Suprapubic skin (tissue), 4 donors: ENCODE data around the gene EIF4G3. TPM values are rescaled to one million over a fixed set of nuclear protein-coding genes. Genes with fewer than 3 reads are reported as not detected.
"Not testable (repeated sequence)": the region's sequence is repeated elsewhere in the genome, so short reads cannot be mapped to it uniquely, and the experiment has no call there.

Experiments used
- DNase-seq, 2 donors: peaks; one replicate each; pipeline ENCODE4 v3.0.0-alpha.2; 2019; ENCODE audit warnings: low spot score in 2 of 2
- H3K27ac ChIP-seq: fragments of 200-600 bp; sonication (generic); one replicate; pipeline ENCODE4 v1.5.1; 2019
- H3K27me3 ChIP-seq: fragments of 200-600 bp; sonication (generic); one replicate; pipeline ENCODE4 v1.5.1; 2019
- H3K36me3 ChIP-seq: fragments of 200-600 bp; sonication (generic); one replicate; pipeline ENCODE4 v1.5.1; 2019
- H3K4me1 ChIP-seq: fragments of 200-600 bp; sonication (generic); one replicate; pipeline ENCODE4 v1.5.1; 2019
- H3K4me3 ChIP-seq: fragments of 200-600 bp; sonication (generic); one replicate; pipeline ENCODE4 v1.5.1; 2019; ENCODE audit warnings: mild to moderate bottlenecking
- H3K9me3 ChIP-seq: fragments of 200-600 bp; sonication (generic); one replicate; pipeline ENCODE4 v1.5.1; 2019
- EP300 ChIP-seq: sonication (generic); formaldehyde crosslinking; IDR thresholded peaks from one replicate; pipeline ENCODE4 v1.6.1; 2017; ENCODE audit warnings: antibody characterized with exemption
- POLR2A ChIP-seq, 2 donors: fragments of 450-650 bp; IDR thresholded peaks; one replicate each; pipeline ENCODE4 v1.6.1; 2017; ENCODE audit warnings: antibody characterized with exemption in 2 of 2, mild to moderate bottlenecking in 2 of 2, moderate library complexity in 2 of 2
- POLR2AphosphoS5 ChIP-seq, 3 donors: sonication (generic); formaldehyde crosslinking; IDR thresholded peaks; one replicate each; pipeline ENCODE4 v1.6.1; 2017; ENCODE audit warnings: antibody characterized with exemption in 3 of 3
- WGBS: methylation state at CpG from one replicate; pipeline ENCODE4 v1.1.5; 2018; 5-methylcytosine and 5-hydroxymethylcytosine counted together
- total RNA-seq, 4 donors: library from RNA; depleted of rRNA; stranded (reverse); fragments of >200 nt; gene quantifications; one replicate each; pipeline ENCODE4 v1.1.0, GENCODE V29; 2016
- TF ChIP-seq, protein P1 (sequence below), 2 donors: fragments of 200-600 bp in 1 of 2; fragments of 450-650 bp in 1 of 2; sonication (generic) in 1 of 2; IDR thresholded peaks; one replicate each; pipeline ENCODE4 v1.5.1; 2016 to 2019; ENCODE audit warnings: antibody characterized with exemption in 2 of 2, mild to moderate bottlenecking in 1 of 2, moderate library complexity in 1 of 2

The EIF4G3 gene
- total RNA-seq, 4 donors from 2014 or later, result 32.9 to 40.6 (median 39.5) TPM

DNA sequence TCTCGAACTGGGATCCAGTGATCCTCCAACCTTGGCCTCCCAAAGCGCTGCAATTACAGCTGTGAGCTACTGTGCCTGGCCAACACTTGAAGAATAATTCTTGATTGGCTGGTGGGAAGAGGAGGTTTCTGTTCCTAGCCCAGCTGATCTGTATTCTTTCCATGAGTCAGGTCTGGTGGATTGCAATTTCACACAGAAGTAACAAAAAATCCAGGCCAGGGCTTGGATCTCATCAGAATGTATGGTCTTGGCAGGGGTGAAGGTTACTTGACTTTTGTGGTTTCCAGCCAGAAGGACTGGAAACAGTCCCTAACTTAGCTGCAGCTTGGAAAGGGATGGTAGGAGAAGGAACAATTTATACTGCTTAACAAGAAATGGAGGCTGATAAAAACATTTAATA is 384.5 kb downstream of the EIF4G3 start:
- Histone ChIP-seq H3K4me3 (no peak overlapping the region), H3K27ac (no peak overlapping the region), H3K27me3 (no peaks in the 10 kb centered on the region), H3K4me1 (peaks cover 8% of the 10 kb centered on the region), H3K9me3 (no peaks in the 10 kb centered on the region), H3K36me3 (no peaks in the 10 kb centered on the region)
- WGBS, result 83% methylated on average over 2 of the region's 2 CpGs
- no peak for DNase-seq
- TF ChIP-seq POLR2AphosphoS5 (IDR thresholded peaks at IDR 0.05), result no peak
- no peak for TF ChIP-seq EP300
- TF ChIP-seq POLR2A (IDR thresholded peaks at IDR 0.05), result no peak
- TF ChIP-seq, protein P1, sequence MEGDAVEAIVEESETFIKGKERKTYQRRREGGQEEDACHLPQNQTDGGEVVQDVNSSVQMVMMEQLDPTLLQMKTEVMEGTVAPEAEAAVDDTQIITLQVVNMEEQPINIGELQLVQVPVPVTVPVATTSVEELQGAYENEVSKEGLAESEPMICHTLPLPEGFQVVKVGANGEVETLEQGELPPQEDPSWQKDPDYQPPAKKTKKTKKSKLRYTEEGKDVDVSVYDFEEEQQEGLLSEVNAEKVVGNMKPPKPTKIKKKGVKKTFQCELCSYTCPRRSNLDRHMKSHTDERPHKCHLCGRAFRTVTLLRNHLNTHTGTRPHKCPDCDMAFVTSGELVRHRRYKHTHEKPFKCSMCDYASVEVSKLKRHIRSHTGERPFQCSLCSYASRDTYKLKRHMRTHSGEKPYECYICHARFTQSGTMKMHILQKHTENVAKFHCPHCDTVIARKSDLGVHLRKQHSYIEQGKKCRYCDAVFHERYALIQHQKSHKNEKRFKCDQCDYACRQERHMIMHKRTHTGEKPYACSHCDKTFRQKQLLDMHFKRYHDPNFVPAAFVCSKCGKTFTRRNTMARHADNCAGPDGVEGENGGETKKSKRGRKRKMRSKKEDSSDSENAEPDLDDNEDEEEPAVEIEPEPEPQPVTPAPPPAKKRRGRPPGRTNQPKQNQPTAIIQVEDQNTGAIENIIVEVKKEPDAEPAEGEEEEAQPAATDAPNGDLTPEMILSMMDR (IDR thresholded peaks at IDR 0.05), result no peak

DNA sequence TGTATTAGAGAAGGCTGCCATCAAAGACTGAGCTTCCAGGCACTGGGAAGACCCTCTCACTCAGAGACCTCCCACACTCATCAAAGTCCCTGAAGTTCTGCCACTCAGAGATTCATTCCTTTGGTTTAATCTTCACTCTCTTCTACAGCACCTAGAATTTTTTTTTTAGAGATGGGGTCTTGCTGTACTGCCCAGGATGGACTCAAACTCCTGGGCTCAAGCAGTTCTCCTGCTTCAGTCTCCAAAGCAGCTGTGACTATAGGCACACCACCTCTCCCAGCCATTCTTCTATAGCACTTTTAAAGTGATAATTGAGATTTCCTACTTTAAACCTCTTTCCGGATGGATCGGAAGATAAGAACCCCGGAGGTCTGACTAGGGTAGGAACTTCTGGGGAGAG is 385.9 kb downstream of the EIF4G3 start:
- TF ChIP-seq, protein P1 (IDR thresholded peaks at IDR 0.05), result no peak
- TF ChIP-seq POLR2A (IDR thresholded peaks at IDR 0.05) (no peak), EP300 (no peak), POLR2AphosphoS5 (IDR thresholded peaks at IDR 0.05) (no peak)
- H3K9me3 ChIP-seq, result no peaks in the 10 kb centered on the region
- H3K27ac ChIP-seq, result no peak overlapping the region
- H3K27me3 ChIP-seq, result no peaks in the 10 kb centered on the region
- no peak for DNase-seq
- H3K4me3 ChIP-seq, result no peak overlapping the region
- no peaks in the 10 kb centered on the region for H3K36me3 ChIP-seq
- H3K4me1 ChIP-seq, result peaks cover 8% of the 10 kb centered on the region
- 85% methylated on average over 3 of the region's 3 CpGs for WGBS

DNA sequence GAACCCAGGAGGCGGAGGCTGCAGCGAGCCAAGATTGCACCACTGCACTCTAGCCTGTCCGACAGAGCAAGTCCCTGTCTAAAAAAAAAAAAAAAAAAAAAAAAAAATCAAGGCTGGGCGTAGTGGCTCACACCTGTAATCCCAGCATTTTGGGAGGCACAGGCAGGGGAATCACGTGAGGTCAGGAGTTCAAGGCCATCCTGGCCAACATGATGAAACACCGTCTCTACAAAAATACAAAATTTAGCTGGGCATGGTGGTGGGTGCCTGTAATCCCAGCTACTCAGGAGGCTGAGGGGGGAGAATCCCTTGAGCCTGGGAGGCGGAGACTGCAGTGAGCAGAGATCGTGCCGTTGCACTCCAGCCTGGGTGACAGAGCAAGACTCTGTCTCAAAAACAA is 387.1 kb downstream of the EIF4G3 start:
- WGBS, result 93% methylated on average over 9 of the region's 9 CpGs
- H3K9me3 ChIP-seq, H3K27ac ChIP-seq, H3K27me3 ChIP-seq, H3K4me3 ChIP-seq, DNase-seq, H3K36me3 ChIP-seq: not testable (repeated sequence)
- H3K4me1 ChIP-seq, result peaks cover 19% of the 10 kb centered on the region

DNA sequence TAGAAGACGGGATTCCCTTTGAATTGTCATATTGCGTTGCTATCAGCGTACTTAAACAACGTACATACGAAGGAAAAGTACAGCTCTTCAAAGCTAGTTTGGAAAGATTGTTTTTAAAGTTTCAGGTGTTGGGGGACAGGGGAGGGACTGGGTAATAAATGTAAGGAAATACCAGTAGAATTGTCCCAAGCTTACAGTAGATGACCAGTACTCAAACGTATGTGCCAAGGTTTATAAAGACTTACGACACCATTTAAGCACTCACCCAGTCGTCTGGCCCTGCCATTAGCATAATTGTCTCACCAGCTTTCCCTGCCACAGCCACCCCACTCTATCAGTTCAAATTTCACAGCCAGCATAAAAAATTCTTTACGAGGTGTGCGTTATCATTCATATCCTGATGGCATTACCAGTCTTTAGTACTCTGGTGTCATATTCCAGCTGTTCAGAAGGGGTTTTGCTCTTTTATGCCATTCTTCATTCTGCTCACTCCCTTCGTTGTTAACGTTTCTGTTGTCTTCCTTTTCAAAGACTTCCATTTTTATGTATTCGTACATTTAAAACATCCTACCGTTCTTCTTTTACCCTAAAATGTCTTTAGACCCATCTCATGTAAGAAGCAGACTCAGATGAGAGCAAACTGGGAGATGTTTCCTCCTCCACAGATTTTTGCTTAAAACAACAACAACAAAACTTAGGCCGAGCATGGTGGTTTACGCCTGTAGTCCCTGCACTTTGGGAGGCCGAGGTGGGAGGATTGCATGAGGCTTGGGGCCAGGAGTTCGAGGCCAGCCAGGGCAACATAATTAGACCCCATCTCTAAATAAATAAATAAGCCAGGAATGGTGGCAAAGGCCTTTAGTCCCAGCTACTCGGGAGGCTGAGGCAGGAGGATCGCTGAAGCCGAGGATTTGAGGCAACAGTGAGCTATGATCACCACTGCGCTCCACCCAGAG is 388.6 kb downstream of the EIF4G3 start:
- H3K27ac ChIP-seq, result peak overlapping the region; percentile 99
- no peaks in the 10 kb centered on the region for H3K9me3 ChIP-seq
- no peak for DNase-seq
- no peaks in the 10 kb centered on the region for H3K36me3 ChIP-seq
- H3K4me3 ChIP-seq, result peak overlapping the region; percentile 70
- no peaks in the 10 kb centered on the region for H3K27me3 ChIP-seq
- TF ChIP-seq, protein P1 (IDR thresholded peaks at IDR 0.05), result no peak
- TF ChIP-seq POLR2A (IDR thresholded peaks at IDR 0.05), result no peak
- no peak for TF ChIP-seq POLR2AphosphoS5 (IDR thresholded peaks at IDR 0.05)
- no peak for TF ChIP-seq EP300
- peaks cover 31% of the 10 kb centered on the region for H3K4me1 ChIP-seq
- WGBS, result 44% methylated on average over 22 of the region's 22 CpGs

DNA sequence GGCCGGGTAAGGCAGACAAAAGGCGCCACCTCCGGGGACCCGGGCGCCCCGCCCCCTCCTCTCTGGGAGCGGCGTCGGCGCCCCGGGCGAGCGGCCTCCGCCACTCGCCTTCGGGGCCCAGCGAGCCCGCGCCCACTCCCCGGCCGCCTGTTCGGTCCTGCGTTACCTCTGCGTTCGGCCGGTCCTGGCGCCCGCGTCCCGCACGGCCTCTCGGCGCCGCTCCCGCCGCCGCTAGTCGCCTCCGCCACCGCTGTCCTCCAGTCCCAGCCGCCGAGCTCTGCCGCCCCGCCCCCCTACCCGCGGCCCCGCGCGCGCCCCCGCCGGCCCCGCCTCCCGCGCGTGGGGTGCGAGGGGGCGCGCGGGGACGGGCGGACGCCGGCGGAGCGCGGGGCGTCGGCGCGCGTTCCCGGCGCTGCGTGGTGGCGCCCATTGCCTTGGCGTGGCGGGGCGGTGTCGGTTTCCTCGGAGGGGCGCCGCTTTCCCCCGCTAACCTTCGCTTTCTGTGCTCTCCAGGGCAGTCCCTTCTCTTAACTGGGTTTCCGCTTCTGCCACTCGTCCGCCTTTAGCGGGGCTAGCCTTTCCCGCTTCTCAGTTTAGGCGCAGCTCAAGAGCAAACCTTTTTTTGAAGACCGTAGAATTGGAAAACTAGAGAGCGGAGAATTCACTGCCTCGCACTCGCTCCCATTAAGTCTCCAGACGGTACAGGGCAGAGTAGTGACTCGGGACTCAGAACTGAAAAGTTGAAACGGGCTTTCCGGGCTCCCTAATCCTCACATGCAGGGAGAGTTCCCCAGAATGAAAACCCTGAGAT is 389.5 kb downstream of the EIF4G3 start, which contains the start of gene HP1BP3:
Gene HP1BP3, minus strand, starts transcription at position 279 of the 811 bp plus-strand sequence. CDS start 6,867 bp downstream, outside the sequence.
- peak within 1 kb of the TSS; percentile 99 for H3K27ac ChIP-seq
- TF ChIP-seq, protein P1 (IDR thresholded peaks at IDR 0.05), result no peak
- TF ChIP-seq EP300, result no peak
- peak in 1 of 3 donors; percentile 22 for TF ChIP-seq POLR2AphosphoS5 (IDR thresholded peaks at IDR 0.05)
- peak in 1 of 2 donors; percentile 53 for TF ChIP-seq POLR2A (IDR thresholded peaks at IDR 0.05)
- H3K36me3 ChIP-seq, result no peaks in the 10 kb centered on the region
- H3K4me1 ChIP-seq, result peaks cover 34% of the 10 kb centered on the region
- H3K27me3 ChIP-seq, result no peaks in the 10 kb centered on the region
- H3K9me3 ChIP-seq, result no peaks in the 10 kb centered on the region
- WGBS, result 0% methylated on average over 41 of the region's 99 CpGs
- peak within 1 kb of the TSS; percentile 70 for H3K4me3 ChIP-seq
- DNase-seq, result no peak
